Keratinocyte (primary cell): ENCODE measurements around the gene HYAL4. TPM values are rescaled to one million over a fixed set of nuclear protein-coding genes. Genes with fewer than 3 reads are reported as not detected.

Source experiments
- DNase-seq: peaks from one replicate; pipeline ENCODE4 v3.0.0-alpha.2; 2011; ENCODE audit warnings: low read depth, missing footprints, low spot score
- FAIRE-seq: peaks from 2 replicates; lab custom pipeline; 2011; peaks lifted over from hg19 to GRCh38; lab: Jason Lieb, UNC
- H2AFZ ChIP-seq: 2 replicates; pipeline ENCODE4 v1.6.0; 2012; ENCODE audit warnings: low read length, control low read depth, inconsistent platforms; ENCODE audit not compliant: control insufficient read depth
- H3K27ac ChIP-seq: 2 replicates; pipeline ENCODE4 v1.5.1; 2011; ENCODE audit warnings: low read length; ENCODE audit not compliant: control insufficient read depth, insufficient read depth
- H3K27me3 ChIP-seq: 3 replicates; pipeline ENCODE4 v1.6.0; 2011; ENCODE audit warnings: low read length; ENCODE audit not compliant: control insufficient read depth, insufficient read depth; ENCODE audit errors: extremely low read depth
- H3K36me3 ChIP-seq, 2 experiments: 2 replicates in 1 of 2; 3 replicates in 1 of 2; pipeline ENCODE4 v1.5.1; 2011; ENCODE audit warnings: low read length in 2 of 2, mild to moderate bottlenecking in 1 of 2; ENCODE audit not compliant: control insufficient read depth in 2 of 2, insufficient read depth in 2 of 2; ENCODE audit errors: extremely low read depth in 1 of 2
- H3K4me1 ChIP-seq: 3 replicates; pipeline ENCODE4 v1.5.1; 2011; ENCODE audit warnings: low read length; ENCODE audit not compliant: control insufficient read depth, insufficient read depth; ENCODE audit errors: extremely low read depth
- H3K4me2 ChIP-seq: 3 replicates; pipeline ENCODE4 v1.6.0; 2011; ENCODE audit warnings: low read depth, low read length; ENCODE audit not compliant: control insufficient read depth, insufficient read depth; ENCODE audit errors: extremely low read depth
- H3K4me3 ChIP-seq, 3 experiments: fragments of 200-600 bp in 1 of 3; sonication (generic) in 1 of 3; 2 replicates in 2 of 3; 3 replicates in 1 of 3; pipeline ENCODE4 v1.5.1; 2011 to 2016; ENCODE audit warnings: low read length in 3 of 3, mild to moderate bottlenecking in 3 of 3, control low read depth in 2 of 3, inconsistent platforms in 1 of 3, low read depth in 1 of 3, mixed read lengths in 1 of 3, mixed run types in 1 of 3, moderate library complexity in 1 of 3; ENCODE audit not compliant: control insufficient read depth in 2 of 3, insufficient read depth in 2 of 3; ENCODE audit errors: extremely low read depth in 1 of 3
- H3K79me2 ChIP-seq: 2 replicates; pipeline ENCODE4 v1.6.0; 2012; ENCODE audit warnings: low read length; ENCODE audit not compliant: control insufficient read depth, insufficient read depth
- H3K9ac ChIP-seq: 3 replicates; pipeline ENCODE4 v1.6.0; 2011; ENCODE audit warnings: low read length; ENCODE audit not compliant: control insufficient read depth, insufficient read depth; ENCODE audit errors: extremely low read depth
- H3K9me1 ChIP-seq: 3 replicates; pipeline ENCODE4 v1.6.0; 2011; ENCODE audit warnings: low read length; ENCODE audit not compliant: control insufficient read depth, insufficient read depth; ENCODE audit errors: extremely low read depth
- H3K9me3 ChIP-seq: 2 replicates; pipeline ENCODE4 v1.5.1; 2012; ENCODE audit warnings: low read depth, low read length; ENCODE audit not compliant: control insufficient read depth
- H4K20me1 ChIP-seq: 3 replicates; pipeline ENCODE4 v1.6.0; 2011; ENCODE audit warnings: low read length; ENCODE audit not compliant: control insufficient read depth, insufficient read depth; ENCODE audit errors: extremely low read depth
- CTCF ChIP-seq, 3 experiments: IDR thresholded peaks in 1 of 3; conservative IDR thresholded peaks in 1 of 3; optimal IDR thresholded peaks in 1 of 3; 2 replicates in 2 of 3; 3 replicates in 1 of 3; pipeline versions ENCODE3 to v1.5.1; 2011; ENCODE audit warnings: low read length in 3 of 3, mild to moderate bottlenecking in 3 of 3, moderate library complexity in 2 of 3, control low read depth in 1 of 3, inconsistent platforms in 1 of 3; ENCODE audit not compliant: insufficient read depth in 2 of 3; ENCODE audit errors: extremely low read depth in 1 of 3
- EZH2 ChIP-seq: IDR thresholded peaks from one replicate; pipeline ENCODE4 v1.6.1; 2012; ENCODE audit warnings: inconsistent platforms, mild to moderate bottlenecking, low read length, moderate library complexity
- dilution Hi-C: fragments of 300-500 bp; cut with MboI; formaldehyde crosslinking; loops from one replicate; pipeline ENCODE4 v1.7.0; 2020; ENCODE audit warnings: low sequenced_read_pairs; ENCODE audit not compliant: extremely low pct_ligation_motif_present
- polyA minus RNA-seq, 3 experiments: library from RNA; depleted of rRNA, polyadenylated mRNA; stranded (reverse); fragments of >200 nt; gene quantifications; 1 replicate in 1 of 3; 2 replicates in 1 of 3; 3 replicates in 1 of 3; pipeline ENCODE4 v1.2.3, GENCODE V29; 2011
- polyA plus RNA-seq, 5 experiments: library from polyadenylated mRNA; depleted of rRNA in 3 of 5; stranded (reverse) in 3 of 5; stranded (forward) in 1 of 5; unstranded in 1 of 5; fragments of >200 nt; gene quantifications; 1 replicate in 1 of 5; 2 replicates in 3 of 5; 3 replicates in 1 of 5; pipeline versions ENCODE4 v1.2.1 to v1.2.3, GENCODE V29; 2011 to 2012; ENCODE audit warnings: missing spikeins in 2 of 5, low read depth in 1 of 5, low replicate concordance in 1 of 5

HYAL4 gene
- 0.25 to 0.39 TPM (median 0.26 TPM) in 3 replicates for polyA plus RNA-seq
- 0.44 TPM for polyA plus RNA-seq (2011; ENCODE audit: low read depth)
- 0.06 and 0.19 TPM in 2 replicates for polyA plus RNA-seq (2011; cell fraction: cytosol; rRNA removed)
- 0.52 and 0.70 TPM in 2 replicates for polyA plus RNA-seq (2011; cell fraction: nucleus; rRNA removed)
- 0.07 and 0.48 TPM in 2 replicates for polyA plus RNA-seq (2012; ENCODE audit: low replicate concordance)
- 0.16 to 0.49 TPM in 2 of 3 replicates, not detected in the other for polyA minus RNA-seq
- not detected for polyA minus RNA-seq (2011; cell fraction: cytosol; rRNA and poly(A)+ RNA removed)
- 0.54 TPM in 1 of 2 replicates, not detected in the other for polyA minus RNA-seq (2011; cell fraction: nucleus; rRNA and poly(A)+ RNA removed)

GRCh38 chr7:123844712-123845219, at the start of gene HYAL4:
Gene HYAL4, plus strand, starts transcription at chr7:123845169. Its CDS starts 23,105 bp downstream, at chr7:123868274.
- Histone ChIP-seq H3K36me3 (no peaks in the 10 kb centered on the region), H3K9ac (peak within 1 kb of the TSS; percentile 15), H3K9me3 (no peaks in the 10 kb centered on the region), H3K27me3 (no peaks in the 10 kb centered on the region), H2AFZ (peak within 1 kb of the TSS; percentile 52), H3K4me3 (no peak within 1 kb of the TSS), H3K27ac (no peak within 1 kb of the TSS), H3K9me1 (no peaks in the 10 kb centered on the region), H3K79me2 (no peaks in the 10 kb centered on the region), H3K4me1 (peaks cover 16% of the 10 kb centered on the region), H3K4me2 (no peak within 1 kb of the TSS), H4K20me1 (no peaks in the 10 kb centered on the region)
- dilution Hi-C loops = no loop called here
- FAIRE-seq = no peak
- no peak for DNase-seq
- no peak for TF ChIP-seq EZH2
- no peak for TF ChIP-seq CTCF (optimal IDR thresholded peaks at IDR 0.05 in 1 of 3, IDR thresholded peaks at IDR 0.05 in 1 of 3, conservative IDR thresholded peaks at IDR 0.05 in 1 of 3; ENCODE audit: extremely low read depth in 1 of 3, insufficient read depth in 2 of 3, low read length in 3 of 3)

GRCh38 chr7:123795917-123796316, 49.1 kb upstream of the HYAL4 start:
- DNase-seq = no peak
- no peak for TF ChIP-seq CTCF (optimal IDR thresholded peaks at IDR 0.05 in 1 of 3, IDR thresholded peaks at IDR 0.05 in 1 of 3, conservative IDR thresholded peaks at IDR 0.05 in 1 of 3; ENCODE audit: extremely low read depth in 1 of 3, insufficient read depth in 2 of 3, low read length in 3 of 3)
- no peak for TF ChIP-seq EZH2
- FAIRE-seq = no peak
- H4K20me1 ChIP-seq = no peaks in the 10 kb centered on the region
- H3K9me1 ChIP-seq = no peaks in the 10 kb centered on the region
- no peak overlapping the region for H2AFZ ChIP-seq
- no peaks in the 10 kb centered on the region for H3K36me3 ChIP-seq
- no peak overlapping the region for H3K4me2 ChIP-seq
- no peak overlapping the region for H3K4me3 ChIP-seq
- no peaks in the 10 kb centered on the region for H3K79me2 ChIP-seq
- no peaks in the 10 kb centered on the region for H3K9me3 ChIP-seq
- no peak overlapping the region for H3K9ac ChIP-seq
- H3K27ac ChIP-seq = no peak overlapping the region
- peaks cover 10% of the 10 kb centered on the region for H3K4me1 ChIP-seq
- dilution Hi-C loops = no loop called here
- H3K27me3 ChIP-seq = no peaks in the 10 kb centered on the region
